ENCODE measurements around the gene ASB16.
A peak's percentile ranks its signal among the peaks of the same experiment; 100 is the strongest.

The ASB16 gene

GRCh38 chr17:44200478-44201155, 30.1 kb downstream of the ASB16 start:
- Histone ChIP-seq H3K4me1 (peaks cover 11% of the 10 kb centered on the region), H3K4me2 (ENCODE audit: low read length) (peak overlapping the region; percentile 99), H3K79me2 (no peaks in the 10 kb centered on the region), H3K9ac (peak overlapping the region; percentile 94), H3K27ac (peak overlapping the region; percentile 90), H3K27me3 (ENCODE audit: control insufficient read depth, insufficient read depth, low read length) (no peaks in the 10 kb centered on the region), H3K9me3 (ENCODE audit: control insufficient read depth, low read length) (no peaks in the 10 kb centered on the region), H3K4me3 (ENCODE audit: low read depth, low read length) (peak overlapping the region; percentile 85), H2AFZ (peak overlapping the region; percentile 98), H3K36me3 (ENCODE audit: control insufficient read depth, insufficient read depth, low read length) (no peaks in the 10 kb centered on the region)
- TF ChIP-seq, protein P1, sequence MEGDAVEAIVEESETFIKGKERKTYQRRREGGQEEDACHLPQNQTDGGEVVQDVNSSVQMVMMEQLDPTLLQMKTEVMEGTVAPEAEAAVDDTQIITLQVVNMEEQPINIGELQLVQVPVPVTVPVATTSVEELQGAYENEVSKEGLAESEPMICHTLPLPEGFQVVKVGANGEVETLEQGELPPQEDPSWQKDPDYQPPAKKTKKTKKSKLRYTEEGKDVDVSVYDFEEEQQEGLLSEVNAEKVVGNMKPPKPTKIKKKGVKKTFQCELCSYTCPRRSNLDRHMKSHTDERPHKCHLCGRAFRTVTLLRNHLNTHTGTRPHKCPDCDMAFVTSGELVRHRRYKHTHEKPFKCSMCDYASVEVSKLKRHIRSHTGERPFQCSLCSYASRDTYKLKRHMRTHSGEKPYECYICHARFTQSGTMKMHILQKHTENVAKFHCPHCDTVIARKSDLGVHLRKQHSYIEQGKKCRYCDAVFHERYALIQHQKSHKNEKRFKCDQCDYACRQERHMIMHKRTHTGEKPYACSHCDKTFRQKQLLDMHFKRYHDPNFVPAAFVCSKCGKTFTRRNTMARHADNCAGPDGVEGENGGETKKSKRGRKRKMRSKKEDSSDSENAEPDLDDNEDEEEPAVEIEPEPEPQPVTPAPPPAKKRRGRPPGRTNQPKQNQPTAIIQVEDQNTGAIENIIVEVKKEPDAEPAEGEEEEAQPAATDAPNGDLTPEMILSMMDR (IDR thresholded peaks at IDR 0.05): no peak

GRCh38 chr17:44202756-44203155, 32.3 kb downstream of the ASB16 start:
- Histone ChIP-seq H3K27ac (no peak overlapping the region), H3K27me3 (ENCODE audit: control insufficient read depth, insufficient read depth, low read length) (no peaks in the 10 kb centered on the region), H3K4me2 (ENCODE audit: low read length) (no peak overlapping the region), H3K9ac (no peak overlapping the region), H3K4me1 (peaks cover 11% of the 10 kb centered on the region), H3K36me3 (ENCODE audit: control insufficient read depth, insufficient read depth, low read length) (no peaks in the 10 kb centered on the region), H3K4me3 (ENCODE audit: low read depth, low read length) (no peak overlapping the region), H2AFZ (no peak overlapping the region), H3K79me2 (no peaks in the 10 kb centered on the region), H3K9me3 (ENCODE audit: control insufficient read depth, low read length) (no peaks in the 10 kb centered on the region)
- TF ChIP-seq, protein P1 (IDR thresholded peaks at IDR 0.05): no peak

DNA sequence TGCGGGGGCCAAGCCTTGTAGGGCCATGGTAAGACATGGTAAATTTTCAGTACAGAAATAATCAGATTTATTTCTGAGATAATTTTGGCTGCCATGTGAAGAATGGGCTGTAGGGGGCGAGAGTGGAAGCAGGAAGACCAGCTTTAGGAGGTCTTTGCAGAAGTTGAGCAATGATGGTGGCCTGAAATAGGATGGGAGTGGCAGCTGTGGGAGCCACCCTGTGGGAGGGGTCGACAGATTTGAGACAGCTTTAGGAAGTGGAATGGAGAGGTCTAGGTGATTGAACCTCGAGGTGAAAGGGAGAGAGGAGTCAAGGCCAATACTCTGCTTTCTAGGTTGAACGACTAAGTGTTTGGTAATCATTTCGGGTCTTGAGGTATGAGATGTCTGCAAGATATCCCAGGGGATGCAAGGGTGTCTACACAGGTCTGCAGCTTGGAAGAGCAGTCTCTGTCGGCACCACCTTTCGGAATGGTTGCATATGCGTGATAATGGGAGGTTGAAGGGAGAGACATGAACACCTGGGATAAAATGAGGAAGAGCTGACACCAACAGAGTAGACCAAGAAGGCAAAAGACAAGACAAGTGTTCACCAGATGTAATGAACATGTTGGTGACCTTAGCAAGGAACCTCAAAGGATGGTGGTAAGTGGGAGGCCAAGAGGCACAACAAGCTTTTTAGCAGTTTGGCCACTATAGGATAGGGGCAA, 33.4 kb downstream of the ASB16 start:
- Histone ChIP-seq H3K27ac (no peak overlapping the region), H2AFZ (no peak overlapping the region), H3K4me1 (peaks cover 11% of the 10 kb centered on the region), H3K4me2 (ENCODE audit: low read length) (no peak overlapping the region), H3K9me3 (ENCODE audit: control insufficient read depth, low read length) (no peaks in the 10 kb centered on the region), H3K36me3 (ENCODE audit: control insufficient read depth, insufficient read depth, low read length) (no peaks in the 10 kb centered on the region), H3K27me3 (ENCODE audit: control insufficient read depth, insufficient read depth, low read length) (no peaks in the 10 kb centered on the region), H3K79me2 (no peaks in the 10 kb centered on the region), H3K4me3 (ENCODE audit: low read depth, low read length) (no peak overlapping the region), H3K9ac (no peak overlapping the region)
- TF ChIP-seq, protein P1 (IDR thresholded peaks at IDR 0.05): peak; percentile 71

DNA sequence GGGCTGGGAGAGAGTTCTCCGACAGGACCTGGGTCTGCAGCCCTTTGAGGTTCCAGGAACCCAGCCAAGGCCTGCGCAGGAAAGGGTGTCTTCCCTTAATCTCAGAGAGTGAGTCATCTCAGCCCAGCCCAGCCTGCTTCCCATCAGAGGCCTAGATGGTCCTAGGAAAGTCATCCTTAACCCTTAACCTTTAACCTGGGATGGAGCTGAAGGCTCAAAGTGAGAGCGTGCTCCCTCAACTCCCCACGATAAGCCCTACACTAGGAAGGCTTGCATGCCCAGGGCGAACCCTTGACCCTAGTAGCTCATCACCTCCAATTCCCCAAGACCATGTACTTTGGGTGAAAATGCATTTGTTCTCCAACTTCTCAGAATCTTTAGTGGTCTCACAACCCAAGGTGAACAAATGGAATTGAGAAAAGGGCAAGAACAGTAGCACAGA, 34.0 kb downstream of the ASB16 start:
- no peak overlapping the region for H2AFZ ChIP-seq
- no peak overlapping the region for H3K9ac ChIP-seq
- peaks cover 11% of the 10 kb centered on the region for H3K4me1 ChIP-seq
- H3K9me3 ChIP-seq (ENCODE audit: control insufficient read depth, low read length): no peaks in the 10 kb centered on the region
- no peaks in the 10 kb centered on the region for H3K36me3 ChIP-seq (ENCODE audit: control insufficient read depth, insufficient read depth, low read length)
- H3K27me3 ChIP-seq (ENCODE audit: control insufficient read depth, insufficient read depth, low read length): no peaks in the 10 kb centered on the region
- H3K27ac ChIP-seq: no peak overlapping the region
- H3K4me2 ChIP-seq (ENCODE audit: low read length): no peak overlapping the region
- no peak overlapping the region for H3K4me3 ChIP-seq (ENCODE audit: low read depth, low read length)
- TF ChIP-seq, protein P1 (IDR thresholded peaks at IDR 0.05): no peak
- H3K79me2 ChIP-seq: no peaks in the 10 kb centered on the region

All from parathyroid adenoma (tissue), 2 donors.